ENCODE results near the gene LSM6. TPM values are rescaled to one million over a fixed set of nuclear protein-coding genes. Genes with fewer than 3 reads are reported as not detected.

LSM6 gene
- total RNA-seq, 1 experiment from 2014 or later: 78.3 TPM

DNA sequence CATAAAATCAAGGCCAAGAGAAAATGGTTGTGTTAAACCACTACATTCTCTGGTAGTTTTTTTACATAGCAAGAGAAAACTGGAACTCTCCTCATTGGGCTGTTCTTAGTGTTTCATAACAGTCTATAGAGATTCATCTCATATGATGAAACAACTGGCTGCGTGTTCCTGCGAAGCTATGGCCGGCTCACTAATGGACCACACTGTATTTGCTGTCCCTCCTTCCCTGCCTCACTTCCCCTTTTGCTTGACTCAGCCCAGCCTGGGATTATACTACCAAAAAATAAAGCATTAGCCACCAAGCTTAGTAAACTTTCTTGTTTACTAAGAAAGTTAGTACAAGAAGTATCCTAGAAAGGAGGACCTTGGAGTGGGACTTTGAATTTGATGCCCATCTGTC lies 31.6 kb upstream of the LSM6 start:
- no peaks in the 10 kb centered on the region for H3K9me3 Mint-ChIP-seq
- H3K79me2 ChIP-seq (ENCODE audit: insufficient read depth, low read length): no peaks in the 10 kb centered on the region
- H3K4ac ChIP-seq (ENCODE audit: low read depth, low read length): no peak overlapping the region
- no peak overlapping the region for H3K27ac Mint-ChIP-seq
- H3K4me3 Mint-ChIP-seq: no peak overlapping the region
- H4K8ac ChIP-seq (replicated peaks; ENCODE audit: insufficient read length, low read depth, low read length): no peak overlapping the region
- H4K91ac ChIP-seq (ENCODE audit: insufficient read length, low read depth, low read length): no peak overlapping the region
- no peak overlapping the region for H3K56ac ChIP-seq (ENCODE audit: insufficient read length, low read depth, low read length)
- H3K23me2 ChIP-seq (ENCODE audit: insufficient read length, low read depth, low read length, poor library complexity, severe bottlenecking): no peaks in the 10 kb centered on the region
- no peak overlapping the region for H2AK5ac ChIP-seq (ENCODE audit: insufficient read length, low read length)
- WGBS (ENCODE audit: extremely low coverage, insufficient read length, low lambda C conversion rate): no CpG with 5 or more reads among the region's 3 CpGs
- no peaks in the 10 kb centered on the region for H3K9me3 ChIP-seq (ENCODE audit: control insufficient read depth, low read depth, low read length)
- H3K9ac ChIP-seq (ENCODE audit: extremely low read depth, insufficient read length, low read length): no peak overlapping the region
- no peak overlapping the region for H2BK15ac ChIP-seq (ENCODE audit: low read depth, low read length)
- H3K36me3 Mint-ChIP-seq (ENCODE audit: insufficient read depth in 1 of 3, low read depth in 3 of 3): no peaks in the 10 kb centered on the region
- H3K4me1 ChIP-seq (ENCODE audit: insufficient read depth, low read length): no peaks in the 10 kb centered on the region
- no peak overlapping the region for H3T11ph ChIP-seq (ENCODE audit: low read length)
- H2AFZ ChIP-seq (ENCODE audit: low read length): no peak overlapping the region
- no peak overlapping the region for H3K14ac ChIP-seq (ENCODE audit: insufficient read depth, low read length)
- no peak for TF ChIP-seq CTCF (conservative IDR thresholded peaks at IDR 0.05)
- no peak overlapping the region for H2BK120ac ChIP-seq (ENCODE audit: low read depth, low read length, poor library complexity, severe bottlenecking)
- H3K27me3 Mint-ChIP-seq (ENCODE audit: low read depth): no peaks in the 10 kb centered on the region
- H3K4me2 ChIP-seq (ENCODE audit: insufficient read depth, insufficient read length, low read length): no peak overlapping the region
- no peak overlapping the region for H3K27ac ChIP-seq (ENCODE audit: insufficient read length, low read depth, low read length)
- H3K18ac ChIP-seq (ENCODE audit: insufficient read length, low read depth, low read length): no peak overlapping the region
- H4K20me1 ChIP-seq (ENCODE audit: control insufficient read depth, insufficient read depth, insufficient read length): no peaks in the 10 kb centered on the region
- no peak overlapping the region for H2BK20ac ChIP-seq (ENCODE audit: low read depth, low read length, poor library complexity, severe bottlenecking)
- no peaks in the 10 kb centered on the region for H3K79me1 ChIP-seq (ENCODE audit: insufficient read depth, low read depth, low read length, poor library complexity, severe bottlenecking)
- H3K4me1 Mint-ChIP-seq: no peaks in the 10 kb centered on the region
- no peak overlapping the region for H4K5ac ChIP-seq (ENCODE audit: insufficient read length, low read depth, low read length)
- no peak overlapping the region for H3K23ac ChIP-seq (ENCODE audit: insufficient read length, low read depth, low read length)
- no peak overlapping the region for H2BK12ac ChIP-seq (ENCODE audit: insufficient read length, low read depth, low read length)
- DNase-seq: no peak
- H2BK5ac ChIP-seq (ENCODE audit: insufficient read length, low read length): no peak overlapping the region
- no peaks in the 10 kb centered on the region for H3K27me3 ChIP-seq (ENCODE audit: insufficient read depth, low read length)
